HepG2 (cell line): ENCODE measurements around the gene POLN. TPM values are rescaled to one million over a fixed set of nuclear protein-coding genes. Genes with fewer than 3 reads are reported as not detected.

Source experiments
- ATF2 ChIP-seq: sonication (generic); formaldehyde crosslinking; IDR thresholded peaks from 2 replicates; pipeline ENCODE4 v1.4.0; 2020; ENCODE audit warnings: missing genetic modification reagents
- ATF3 ChIP-seq: sonication (generic); formaldehyde crosslinking; IDR thresholded peaks from 2 replicates; pipeline ENCODE4 v1.4.0; 2020; ENCODE audit warnings: missing genetic modification reagents
- BATF2 ChIP-seq: sonication (generic); formaldehyde crosslinking; IDR thresholded peaks from 2 replicates; pipeline ENCODE4 v1.8.0; 2022; ENCODE audit warnings: mild to moderate bottlenecking, missing genetic modification reagents, moderate library complexity
- HOXA5 ChIP-seq: sonication (generic); formaldehyde crosslinking; IDR thresholded peaks from 2 replicates; pipeline ENCODE4 v1.4.0; 2020; ENCODE audit warnings: missing genetic modification reagents
- KLF9 ChIP-seq: IDR thresholded peaks from 2 replicates; pipeline ENCODE4 v1.6.1; 2016; ENCODE audit warnings: low read depth
- MZF1 ChIP-seq: sonication (generic); formaldehyde crosslinking; IDR thresholded peaks from 2 replicates; pipeline ENCODE4 v1.8.1; 2023; ENCODE audit warnings: mild to moderate bottlenecking, missing genetic modification reagents, borderline replicate concordance
- NKX3-1 ChIP-seq: sonication (generic); formaldehyde crosslinking; IDR thresholded peaks from 2 replicates; pipeline ENCODE4 v1.5.0; 2020; ENCODE audit warnings: missing genetic modification reagents
- RBAK ChIP-seq: sonication (generic); formaldehyde crosslinking; IDR thresholded peaks from 2 replicates; pipeline ENCODE4 v1.5.1; 2020; ENCODE audit warnings: mild to moderate bottlenecking, missing genetic modification reagents
- REST ChIP-seq, 2 experiments: IDR thresholded peaks; 2 replicates each; pipeline ENCODE4 v1.6.1; 2011 to 2012; ENCODE audit warnings: low read length in 2 of 2, borderline replicate concordance in 1 of 2, low read depth in 1 of 2, mild to moderate bottlenecking in 1 of 2, moderate library complexity in 1 of 2
- SMAD9 ChIP-seq: sonication (generic); formaldehyde crosslinking; IDR thresholded peaks from 2 replicates; pipeline ENCODE4 v1.5.1; 2020; ENCODE audit warnings: mild to moderate bottlenecking, missing genetic modification reagents
- YEATS4 ChIP-seq: sonication (generic); formaldehyde crosslinking; IDR thresholded peaks from 2 replicates; pipeline ENCODE4 v1.4.0; 2020; ENCODE audit warnings: missing genetic modification reagents, borderline replicate concordance
- ZFYVE20 ChIP-seq: sonication (generic); formaldehyde crosslinking; IDR thresholded peaks from 2 replicates; pipeline ENCODE4 v1.8.0; 2023; ENCODE audit warnings: low read depth, mild to moderate bottlenecking, moderate library complexity, missing genetic modification reagents, borderline replicate concordance
- ZMYM4 ChIP-seq: sonication (generic); formaldehyde crosslinking; IDR thresholded peaks from 2 replicates; pipeline ENCODE4 v1.8.1; 2023; ENCODE audit warnings: mild to moderate bottlenecking, missing genetic modification reagents
- ZNF10 ChIP-seq: sonication (generic); formaldehyde crosslinking; IDR thresholded peaks from 2 replicates; pipeline ENCODE4 v1.4.0; 2020; ENCODE audit warnings: mild to moderate bottlenecking, low read depth, missing genetic modification reagents, borderline replicate concordance
- ZNF225 ChIP-seq: sonication (generic); formaldehyde crosslinking; IDR thresholded peaks from 2 replicates; pipeline ENCODE4 v1.4.0; 2020; ENCODE audit warnings: mild to moderate bottlenecking, missing genetic modification reagents
- ZNF230 ChIP-seq: sonication (generic); formaldehyde crosslinking; IDR thresholded peaks from 2 replicates; pipeline ENCODE4 v1.4.0; 2020; ENCODE audit warnings: mild to moderate bottlenecking, missing genetic modification reagents
- ZNF263 ChIP-seq: sonication (generic); formaldehyde crosslinking; IDR thresholded peaks from 2 replicates; pipeline ENCODE4 v1.4.0; 2020; ENCODE audit warnings: missing genetic modification reagents
- ZNF296 ChIP-seq: sonication (generic); formaldehyde crosslinking; conservative IDR thresholded peaks from 2 replicates; pipeline ENCODE4 v1.5.0; 2020; ENCODE audit warnings: mild to moderate bottlenecking, missing genetic modification reagents
- ZNF510 ChIP-seq: sonication (generic); formaldehyde crosslinking; IDR thresholded peaks from 2 replicates; pipeline ENCODE4 v1.4.0; 2020; ENCODE audit warnings: low read depth, mild to moderate bottlenecking, missing genetic modification reagents
- ZNF572 ChIP-seq: sonication (generic); formaldehyde crosslinking; IDR thresholded peaks from 2 replicates; pipeline ENCODE4 v1.5.1; 2020; ENCODE audit warnings: mild to moderate bottlenecking, missing genetic modification reagents
- ZNF605 ChIP-seq: sonication (generic); formaldehyde crosslinking; IDR thresholded peaks from 2 replicates; pipeline ENCODE4 v1.8.0; 2022; ENCODE audit warnings: mild to moderate bottlenecking, missing genetic modification reagents
- ZSCAN5A ChIP-seq: sonication (generic); formaldehyde crosslinking; IDR thresholded peaks from 2 replicates; pipeline ENCODE4 v1.8.0; 2022; ENCODE audit warnings: mild to moderate bottlenecking, missing genetic modification reagents, borderline replicate concordance
- polyA plus RNA-seq, 8 experiments: library from polyadenylated mRNA; depleted of rRNA in 3 of 8; stranded (reverse) in 7 of 8; unstranded in 1 of 8; fragments of >200 nt; fragmentation: Illumina TruSeq in 4 of 8; extraction: Trizol in 4 of 8; gene quantifications; 2 replicates each; pipeline versions ENCODE4 v1.2.1 to v1.2.3, GENCODE V29; 2011 to 2016; ENCODE audit warnings: low read depth in 4 of 8, missing spikeins in 1 of 8, mixed read lengths in 1 of 8; ENCODE audit not compliant: insufficient read depth in 1 of 8
- total RNA-seq, 5 experiments: library from RNA; depleted of rRNA; stranded (reverse); fragments of >200 nt; fragmentation: Illumina TruSeq; extraction: Trizol; gene quantifications; 2 replicates each; pipeline ENCODE4 v1.2.3, GENCODE V29; 2016; ENCODE audit warnings: low read depth in 1 of 5

POLN gene
- total and polyA plus RNA-seq, 2 of the 13 experiments (the other 11 are each of a cell fraction or from before 2014, with no cell fraction given): 0.93 to 1.5 TPM

- TF ChIP-seq REST (IDR thresholded peaks at IDR 0.05; ENCODE audit: borderline replicate concordance in 1 of 2, low read depth in 1 of 2, low read length in 2 of 2): no peak
- no peak for TF ChIP-seq KLF9 (CRISPR knock-in tag)
- no peak for TF ChIP-seq MZF1 (CRISPR knock-in tag)
- TF ChIP-seq ZMYM4: no peak
- TF ChIP-seq ZNF263 (CRISPR knock-in tag): no peak
- no peak for TF ChIP-seq ZNF10
- TF ChIP-seq HOXA5 (CRISPR knock-in tag): no peak
- no peak for TF ChIP-seq ZNF225 (CRISPR knock-in tag)
- no peak for TF ChIP-seq ATF3 (CRISPR knock-in tag)
- no peak for TF ChIP-seq BATF2 (CRISPR knock-in tag)
- TF ChIP-seq YEATS4 (CRISPR knock-in tag): 0 out of 2 replicates have a peak, but pooled peaks have one; percentile 18
- no peak for TF ChIP-seq ZNF510
- TF ChIP-seq ATF2 (CRISPR knock-in tag): no peak
- TF ChIP-seq ZFYVE20 (CRISPR knock-in tag): no peak
- TF ChIP-seq RBAK (CRISPR knock-in tag): no peak
- TF ChIP-seq ZNF605 (CRISPR knock-in tag): 0 out of 2 replicates have a peak, but pooled peaks have one; percentile 29
- TF ChIP-seq SMAD9 (CRISPR knock-in tag): no peak
- 0 out of 2 replicates have a peak, but pooled peaks have one; percentile 31 for TF ChIP-seq ZNF230 (CRISPR knock-in tag)
- no peak for TF ChIP-seq ZSCAN5A (CRISPR knock-in tag)
- TF ChIP-seq ZNF296 (CRISPR knock-in tag): no peak
- 0 out of 2 replicates have a peak, but pooled peaks have one; percentile 25 for TF ChIP-seq ZNF572 (CRISPR knock-in tag)
- TF ChIP-seq NKX3-1 (CRISPR knock-in tag): no peak
Measured at GRCh38 chr4:2041239-2042130, 200.4 kb downstream of the POLN start (continued).
